ENCODE results near the gene MTTP. TPM values are rescaled to one million over a fixed set of nuclear protein-coding genes. Genes with fewer than 3 reads are reported as not detected.

MTTP gene
- total and polyA plus RNA-seq, 2 experiments from 2014 or later, result 0.08 to 0.14 TPM

DNA sequence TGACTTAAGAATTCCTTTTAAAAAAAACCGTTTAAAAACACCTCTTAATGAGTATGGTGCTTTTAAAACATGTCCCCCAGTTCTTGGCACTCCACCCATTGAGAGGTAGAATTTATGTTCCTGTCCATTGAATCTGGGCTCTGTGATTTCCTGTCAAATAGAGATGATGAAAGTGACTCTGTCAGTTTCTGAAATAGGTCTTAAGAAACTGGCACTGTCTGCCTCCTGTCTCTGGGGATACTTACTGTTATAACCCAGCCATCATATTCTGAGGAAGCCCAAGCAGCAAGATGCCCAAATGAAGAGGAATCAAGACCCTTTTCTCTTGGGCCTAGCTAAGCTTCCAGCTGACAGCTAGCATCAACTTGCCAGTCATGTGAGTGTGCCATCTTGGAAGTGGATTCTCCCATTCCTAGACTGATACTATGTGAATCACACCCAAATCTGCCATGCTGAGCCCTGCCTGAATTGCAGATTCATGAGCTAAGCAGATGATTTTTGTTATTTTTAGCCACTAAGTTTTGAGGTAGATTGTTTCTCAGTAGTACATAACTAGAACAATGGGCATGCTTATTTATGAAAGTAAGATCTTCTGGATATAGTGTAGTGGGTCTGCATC is 60.2 kb downstream of the MTTP start:
- no peaks in the 10 kb centered on the region for H3K79me2 ChIP-seq (replicated peaks; ENCODE audit: insufficient read depth)
- H3K4me1 ChIP-seq (ENCODE audit: insufficient read depth), result no peaks in the 10 kb centered on the region; the same call in 1 of the 2 replicates
- Mint-ChIP-seq H3K27me3 (ENCODE audit: insufficient read depth, low read depth, poor library complexity) (no peaks in the 10 kb centered on the region), H3K9me3 (no peaks in the 10 kb centered on the region), H3K4me3 (no peak overlapping the region), H3K4me1 (peaks cover 15% of the 10 kb centered on the region), H3K36me3 (ENCODE audit: low read depth) (no peaks in the 10 kb centered on the region), H3K27ac (no peak overlapping the region)
- no peaks in the 10 kb centered on the region for H3F3A ChIP-seq (replicated peaks; ENCODE audit: low read depth)
- no peak overlapping the region for H2AFZ ChIP-seq
- ATAC-seq (no peak), DNase-seq (ENCODE audit: low spot score) (no peak)
- no peak overlapping the region for H3K4me2 ChIP-seq
- no peaks in the 10 kb centered on the region for H3K36me3 ChIP-seq (ENCODE audit: insufficient read depth)
- H4K20me1 ChIP-seq (replicated peaks; ENCODE audit: insufficient read depth), result no peaks in the 10 kb centered on the region
- TF ChIP-seq CTCF (conservative IDR thresholded peaks at IDR 0.05; ENCODE audit: low read depth in 2 of 2) (no peak), STAT1 (IDR thresholded peaks at IDR 0.05; ENCODE audit: unreplicated experiment) (no peak), ZNF331 (CRISPR knock-in tag; IDR thresholded peaks at IDR 0.05; ENCODE audit: low read depth) (no peak), JUNB (IDR thresholded peaks at IDR 0.05; ENCODE audit: unreplicated experiment) (no peak), EZH2 (IDR thresholded peaks at IDR 0.05; ENCODE audit: low read depth, unreplicated experiment) (no peak), NANOG (IDR thresholded peaks at IDR 0.05; ENCODE audit: borderline replicate concordance) (no peak), ETS1 (IDR thresholded peaks at IDR 0.05) (no peak), ZNF462 (CRISPR knock-in tag; IDR thresholded peaks at IDR 0.05) (no peak)
- TF ChIP-seq, protein P1, sequence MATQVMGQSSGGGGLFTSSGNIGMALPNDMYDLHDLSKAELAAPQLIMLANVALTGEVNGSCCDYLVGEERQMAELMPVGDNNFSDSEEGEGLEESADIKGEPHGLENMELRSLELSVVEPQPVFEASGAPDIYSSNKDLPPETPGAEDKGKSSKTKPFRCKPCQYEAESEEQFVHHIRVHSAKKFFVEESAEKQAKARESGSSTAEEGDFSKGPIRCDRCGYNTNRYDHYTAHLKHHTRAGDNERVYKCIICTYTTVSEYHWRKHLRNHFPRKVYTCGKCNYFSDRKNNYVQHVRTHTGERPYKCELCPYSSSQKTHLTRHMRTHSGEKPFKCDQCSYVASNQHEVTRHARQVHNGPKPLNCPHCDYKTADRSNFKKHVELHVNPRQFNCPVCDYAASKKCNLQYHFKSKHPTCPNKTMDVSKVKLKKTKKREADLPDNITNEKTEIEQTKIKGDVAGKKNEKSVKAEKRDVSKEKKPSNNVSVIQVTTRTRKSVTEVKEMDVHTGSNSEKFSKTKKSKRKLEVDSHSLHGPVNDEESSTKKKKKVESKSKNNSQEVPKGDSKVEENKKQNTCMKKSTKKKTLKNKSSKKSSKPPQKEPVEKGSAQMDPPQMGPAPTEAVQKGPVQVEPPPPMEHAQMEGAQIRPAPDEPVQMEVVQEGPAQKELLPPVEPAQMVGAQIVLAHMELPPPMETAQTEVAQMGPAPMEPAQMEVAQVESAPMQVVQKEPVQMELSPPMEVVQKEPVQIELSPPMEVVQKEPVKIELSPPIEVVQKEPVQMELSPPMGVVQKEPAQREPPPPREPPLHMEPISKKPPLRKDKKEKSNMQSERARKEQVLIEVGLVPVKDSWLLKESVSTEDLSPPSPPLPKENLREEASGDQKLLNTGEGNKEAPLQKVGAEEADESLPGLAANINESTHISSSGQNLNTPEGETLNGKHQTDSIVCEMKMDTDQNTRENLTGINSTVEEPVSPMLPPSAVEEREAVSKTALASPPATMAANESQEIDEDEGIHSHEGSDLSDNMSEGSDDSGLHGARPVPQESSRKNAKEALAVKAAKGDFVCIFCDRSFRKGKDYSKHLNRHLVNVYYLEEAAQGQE (IDR thresholded peaks at IDR 0.05; ENCODE audit: unreplicated experiment), result no peak
- H3K9me2 ChIP-seq (ENCODE audit: insufficient read depth), result no peaks in the 10 kb centered on the region
- no peak overlapping the region for H3K27ac ChIP-seq (ENCODE audit: low read depth)
- H3K27me3 ChIP-seq (ENCODE audit: insufficient read depth), result no peaks in the 10 kb centered on the region
- H3K4me3 ChIP-seq, result no peak overlapping the region
